ENCODE measurements around the gene RNF17.
A peak's percentile ranks its signal among the peaks of the same experiment; 100 is the strongest.
"Not testable (repeated sequence)": the region's sequence is repeated elsewhere in the genome, so short reads cannot be mapped to it uniquely, and the experiment has no call there.

Gene RNF17

DNA sequence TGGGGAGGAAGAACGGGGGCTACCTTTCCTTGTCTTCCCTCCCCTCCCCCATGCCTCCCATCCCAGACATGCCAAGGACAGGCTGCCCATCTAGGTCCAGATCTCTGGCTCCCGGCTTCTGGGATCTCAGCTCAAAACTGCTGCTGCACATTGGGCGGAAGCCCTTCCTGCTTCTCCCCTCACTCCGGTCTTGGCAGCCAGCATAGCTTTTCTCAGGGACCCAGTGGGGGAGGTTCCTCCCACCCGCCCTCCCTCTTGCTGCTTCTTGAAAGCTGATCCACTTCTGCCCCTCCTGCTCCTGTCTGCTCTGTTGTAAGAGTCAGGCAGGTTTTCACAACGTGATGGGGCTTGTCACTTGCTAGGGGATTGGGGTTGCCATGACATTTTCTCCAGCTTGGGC is 21.7 kb upstream of the RNF17 start:
- no peak for DNase-seq (ENCODE audit: low read depth in 2 of 2)

- no peak for DNase-seq (ENCODE audit: low read depth in 2 of 2)
Observed at GRCh38 chr13:24742977-24743376, 21.0 kb upstream of the RNF17 start.

DNA sequence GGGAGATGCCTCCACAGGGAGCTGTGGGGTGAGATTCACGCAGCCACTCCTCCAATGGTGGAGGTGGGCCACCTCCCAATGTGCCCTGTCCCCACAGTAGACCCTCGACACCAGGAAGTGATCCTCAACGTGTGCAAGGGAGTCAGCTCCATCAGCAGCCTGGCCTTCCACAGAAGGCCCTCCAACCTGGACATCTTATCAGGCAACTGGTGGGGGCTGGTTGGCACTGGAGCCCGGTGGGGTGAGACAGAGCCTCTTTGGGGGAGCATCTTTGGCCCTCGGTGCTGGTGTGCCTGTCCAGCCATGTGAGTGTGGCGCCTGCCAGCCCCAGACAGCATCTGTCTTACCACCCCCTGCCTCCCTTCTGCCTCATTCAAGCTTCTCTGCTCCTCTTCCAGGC is 19.7 kb upstream of the RNF17 start:
- DNase-seq (ENCODE audit: low read depth in 2 of 2), result no peak

GRCh38 chr13:24745516-24745860 is 18.5 kb upstream of the RNF17 start:
- no peak for DNase-seq (ENCODE audit: low read depth in 2 of 2)

GRCh38 chr13:24745861-24746617 is 17.9 kb upstream of the RNF17 start:
- no peak for DNase-seq (ENCODE audit: low read depth in 2 of 2)

GRCh38 chr13:24746618-24747247 is 17.2 kb upstream of the RNF17 start:
- DNase-seq (ENCODE audit: low read depth in 2 of 2), result no peak

- peak in 1 of 2 experiments; percentile 17 for DNase-seq (ENCODE audit: low read depth in 2 of 2)
Observed at GRCh38 chr13:24747248-24748060, 16.5 kb upstream of the RNF17 start.

DNA sequence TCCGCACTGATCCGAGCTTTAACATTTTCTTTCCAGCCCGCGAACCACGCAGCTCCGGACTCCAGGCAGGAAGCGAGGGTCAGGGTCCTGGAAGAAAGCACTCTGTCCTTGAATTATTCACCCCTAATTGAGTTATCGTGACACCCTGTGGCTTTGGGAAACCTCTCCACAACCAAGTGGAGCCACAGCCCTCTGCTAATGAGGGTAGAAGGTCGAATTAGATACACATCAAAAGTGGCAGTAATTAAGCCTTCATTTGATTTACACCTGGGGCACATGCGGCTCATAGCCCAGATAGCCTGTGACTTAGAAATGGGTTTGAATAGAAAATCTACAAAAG is 15.9 kb upstream of the RNF17 start:
- no peak for DNase-seq (ENCODE audit: low read depth in 2 of 2)

GRCh38 chr13:24759197-24759596 is 4.8 kb upstream of the RNF17 start:
- no peak for DNase-seq (ENCODE audit: low read depth in 2 of 2)

- no peak for DNase-seq (ENCODE audit: low read depth in 2 of 2)
Observed at GRCh38 chr13:24764276-24764630, 284 bp downstream of the RNF17 start.

DNA sequence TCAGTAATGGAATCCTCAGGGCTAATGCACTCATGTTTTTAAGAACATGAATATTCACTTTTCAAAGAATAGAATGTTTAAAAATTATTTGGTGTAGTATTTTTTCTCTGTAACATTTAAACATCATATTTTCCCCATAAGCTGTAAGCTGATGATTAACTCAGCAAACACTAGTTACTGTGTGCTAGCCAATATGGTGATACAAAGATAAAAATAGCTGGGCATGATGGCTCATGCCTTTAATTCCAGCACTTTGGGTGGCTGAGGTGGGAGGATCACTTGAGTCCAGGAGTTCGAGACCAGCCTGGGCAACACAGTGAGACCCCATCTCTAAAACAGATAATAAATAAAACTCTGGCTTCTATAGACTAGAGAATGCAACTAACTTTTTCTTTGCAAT is 13.2 kb downstream of the RNF17 start:
- DNase-seq (ENCODE audit: low read depth in 2 of 2), result no peak

DNA sequence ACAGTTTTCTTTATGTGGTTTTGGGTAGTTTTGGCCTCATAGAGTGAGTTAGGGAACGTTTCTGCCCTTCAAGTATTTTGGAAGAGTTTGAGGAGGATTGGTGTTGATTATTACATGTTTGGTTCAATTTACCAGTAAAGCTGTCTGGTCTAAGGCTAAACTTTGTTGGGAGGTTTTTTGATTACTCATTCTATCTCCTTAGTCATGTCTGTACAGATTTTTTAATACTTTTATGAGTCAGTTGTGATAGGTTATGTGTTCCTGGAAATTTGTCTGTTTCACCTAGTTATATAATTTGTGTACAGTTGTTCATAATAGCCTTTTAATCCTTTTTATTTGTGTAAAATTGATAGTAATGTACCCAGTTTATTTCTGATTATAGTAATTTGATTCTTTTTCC is 20.4 kb downstream of the RNF17 start:
- no peak for DNase-seq (ENCODE audit: low read depth in 2 of 2)

GRCh38 chr13:24788538-24788937 is 24.6 kb downstream of the RNF17 start:
- no peak for DNase-seq (ENCODE audit: low read depth in 2 of 2)

- no peak for DNase-seq (ENCODE audit: low read depth in 2 of 2)
Observed at GRCh38 chr13:24802074-24802473, 38.1 kb downstream of the RNF17 start.

DNA sequence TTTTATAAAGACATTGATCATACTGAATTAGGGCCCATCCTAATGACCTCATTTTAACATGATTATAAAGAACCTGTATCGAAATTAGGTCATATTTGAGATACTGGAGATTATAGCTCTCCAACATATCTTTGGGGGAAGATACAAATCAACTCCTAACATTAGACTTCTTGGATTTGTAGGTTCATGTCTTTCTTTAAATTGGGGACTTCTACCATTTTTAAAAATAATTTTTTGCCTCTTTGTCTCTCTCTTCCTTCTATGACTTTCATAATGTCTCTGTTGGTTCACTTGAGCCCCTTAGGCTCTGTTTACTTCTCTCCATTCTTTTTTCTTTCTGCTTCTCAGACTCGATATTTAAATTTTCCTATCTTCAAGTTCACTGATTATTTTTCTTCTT is 57.2 kb downstream of the RNF17 start:
- no peak for DNase-seq (ENCODE audit: low read depth in 2 of 2)

- no peak for DNase-seq (ENCODE audit: low read depth in 2 of 2)
Observed at GRCh38 chr13:24822640-24823039, 58.7 kb downstream of the RNF17 start.

DNA sequence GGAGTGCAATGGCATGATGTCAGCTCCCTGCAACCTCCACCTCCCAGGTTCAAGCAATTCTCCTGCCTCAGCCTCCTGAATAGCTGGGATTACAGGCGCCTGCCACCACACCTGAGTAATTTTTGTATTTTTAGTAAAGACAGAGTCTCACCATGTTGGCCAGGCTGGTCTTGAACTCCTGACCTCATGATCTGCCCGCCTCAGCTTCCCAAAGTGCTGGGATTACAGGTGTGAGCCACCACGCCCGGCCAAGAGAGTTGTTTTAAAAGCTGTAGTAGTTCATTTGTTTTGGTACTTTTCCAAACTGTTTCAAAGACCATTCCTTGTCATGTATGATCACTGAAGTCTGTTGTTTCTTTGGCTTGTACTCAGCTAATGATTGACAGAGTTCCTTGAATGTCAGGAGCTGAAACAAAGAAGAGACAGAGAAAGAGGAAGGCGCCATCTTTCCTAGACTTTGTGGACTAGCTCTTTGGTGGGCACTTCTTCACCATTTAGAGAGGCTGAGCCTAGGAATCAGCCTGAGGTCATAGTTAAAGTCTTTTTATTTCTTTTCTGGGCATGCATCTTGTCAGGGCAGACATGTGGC is 59.2 kb downstream of the RNF17 start:
- not testable (repeated sequence) for DNase-seq (ENCODE audit: low read depth in 2 of 2)

GRCh38 chr13:24827799-24828198 is 63.8 kb downstream of the RNF17 start:
- DNase-seq (ENCODE audit: low read depth in 2 of 2), result no peak

DNA sequence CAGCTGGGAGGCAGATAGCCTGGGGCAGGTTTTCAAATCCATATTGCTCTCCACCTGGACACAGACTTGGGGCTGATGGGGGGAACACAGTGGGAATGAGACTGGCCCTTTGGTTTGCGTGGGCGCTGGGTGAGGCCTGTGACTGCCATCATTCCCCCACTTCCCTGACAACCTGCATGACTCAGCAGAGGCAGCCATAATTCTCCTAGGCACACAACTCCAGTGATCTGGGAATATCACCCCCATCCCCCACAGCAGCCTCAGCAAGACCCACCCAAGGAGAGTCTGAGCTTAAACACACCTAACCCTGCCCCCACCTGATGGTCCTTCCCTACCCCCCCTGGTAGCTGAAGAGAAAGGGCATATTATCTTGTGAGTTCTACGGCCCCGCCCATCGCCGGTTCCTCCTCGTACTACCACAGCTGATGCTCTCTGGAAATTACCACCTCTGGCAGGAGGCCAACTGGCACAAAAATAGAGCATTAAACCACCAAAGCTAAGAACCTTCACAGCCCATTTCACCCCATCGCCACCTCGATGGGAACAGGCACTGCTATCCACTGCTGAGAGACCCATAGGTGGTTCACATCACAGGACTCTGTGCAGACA is 71.0 kb downstream of the RNF17 start:
- DNase-seq (ENCODE audit: low read depth in 2 of 2), result no peak

DNA sequence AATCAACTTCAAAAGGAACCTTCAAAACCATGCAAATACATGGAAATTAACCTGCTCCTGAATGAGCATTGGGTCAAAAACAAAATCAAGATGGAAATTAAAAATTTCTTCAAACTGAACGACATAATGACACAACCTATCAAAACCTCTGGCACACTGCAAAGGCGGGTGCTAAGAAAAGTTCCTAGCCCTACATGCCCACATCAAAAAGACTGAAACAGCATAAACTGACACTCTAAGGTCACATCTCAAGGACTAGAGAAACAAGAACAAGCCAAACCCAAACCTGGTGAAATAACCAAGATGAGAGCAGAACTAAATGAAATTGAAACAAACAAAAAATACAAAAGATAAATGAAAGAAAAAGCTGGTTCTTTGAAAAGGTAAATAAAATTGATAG is 73.6 kb downstream of the RNF17 start:
- DNase-seq (ENCODE audit: low read depth in 2 of 2), result not testable (repeated sequence)

DNA sequence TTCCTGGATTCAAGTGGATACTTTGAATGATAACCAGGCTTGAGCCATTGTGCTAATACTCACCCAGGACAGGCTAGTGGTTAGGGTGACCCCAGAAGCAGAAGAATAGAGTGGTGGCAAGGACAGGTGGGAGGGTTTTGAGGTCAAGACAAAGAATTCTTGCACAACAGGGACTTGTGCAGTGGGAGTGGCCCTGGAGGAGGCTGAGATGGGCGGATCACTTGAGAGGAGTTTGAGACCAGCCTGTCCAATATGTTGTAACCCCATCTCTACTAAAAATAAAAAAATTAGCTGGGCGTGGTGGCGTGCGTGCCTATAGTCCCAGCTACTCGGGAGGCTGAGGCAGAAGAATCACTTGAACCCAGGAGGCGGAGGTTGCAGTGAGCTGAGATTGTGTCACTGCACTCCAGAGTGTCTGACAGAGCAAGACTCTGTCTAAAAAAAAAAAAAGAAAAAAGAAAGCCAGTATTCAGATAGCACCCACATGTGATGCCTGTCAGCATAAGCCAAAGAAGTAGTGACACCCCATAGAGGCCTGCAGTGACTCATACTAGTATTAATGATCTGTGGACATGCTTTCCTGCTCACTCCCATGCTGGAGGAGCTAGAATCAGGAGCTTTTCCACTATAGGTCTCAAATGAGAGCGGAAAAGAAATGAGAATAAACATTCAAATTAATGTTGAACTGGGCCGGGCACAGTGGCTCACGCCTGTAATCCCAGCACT is 78.7 kb downstream of the RNF17 start:
- no peak for DNase-seq (ENCODE audit: low read depth in 2 of 2)

- no peak for DNase-seq (ENCODE audit: low read depth in 2 of 2)
Observed at GRCh38 chr13:24851546-24851945, 87.6 kb downstream of the RNF17 start.
